ENCODE results near the gene TFG.
A peak's percentile ranks its signal among the peaks of the same experiment; 100 is the strongest.

The TFG gene

GRCh38 chr3:100708644-100708988, 678 bp upstream of the TFG start:
- ATAC-seq: no peak

GRCh38 chr3:100709842-100710260, 557 bp downstream of the TFG start:
- no peak for ATAC-seq

GRCh38 chr3:100710261-100710968, 1.1 kb downstream of the TFG start:
- ATAC-seq: peak; percentile 50 to 54

GRCh38 chr3:100715176-100715575, 5.9 kb downstream of the TFG start:
- no peak for ATAC-seq

- ATAC-seq: no peak
Measured at GRCh38 chr3:100717063-100717462, 7.8 kb downstream of the TFG start.

- ATAC-seq: no peak
Measured at GRCh38 chr3:100717637-100718487, 8.6 kb downstream of the TFG start.

GRCh38 chr3:100719136-100719535, 9.8 kb downstream of the TFG start:
- no peak for ATAC-seq

- ATAC-seq: no peak
Measured at GRCh38 chr3:100720426-100720825, 11.1 kb downstream of the TFG start.

- no peak for ATAC-seq
Measured at GRCh38 chr3:100725935-100726513, 16.7 kb downstream of the TFG start.

- no peak for ATAC-seq
Measured at GRCh38 chr3:100726706-100727105, 17.4 kb downstream of the TFG start.

GRCh38 chr3:100730524-100730923, 21.2 kb downstream of the TFG start:
- ATAC-seq: no peak

- no peak for ATAC-seq
Measured at GRCh38 chr3:100732435-100732834, 23.1 kb downstream of the TFG start.

GRCh38 chr3:100737334-100737733, 28.0 kb downstream of the TFG start:
- no peak for ATAC-seq

- peak; percentile 78 to 91 for ATAC-seq
Measured at GRCh38 chr3:100740207-100740606, 30.9 kb downstream of the TFG start.

- no peak for ATAC-seq
Measured at GRCh38 chr3:100743535-100743934, 34.2 kb downstream of the TFG start.

GRCh38 chr3:100744671-100745070, 35.4 kb downstream of the TFG start:
- ATAC-seq: no peak

GRCh38 chr3:100745617-100746016, 36.3 kb downstream of the TFG start:
- no peak for ATAC-seq

GRCh38 chr3:100746092-100746491, 36.8 kb downstream of the TFG start:
- no peak for ATAC-seq

GRCh38 chr3:100748220-100748619, 38.9 kb downstream of the TFG start:
- ATAC-seq: no peak

GRCh38 chr3:100748967-100749366, 39.7 kb downstream of the TFG start:
- no peak for ATAC-seq

GRCh38 chr3:100753846-100754245, 44.6 kb downstream of the TFG start:
- no peak for ATAC-seq

GRCh38 chr3:100754563-100755334, 45.5 kb downstream of the TFG start:
- ATAC-seq: no peak

GRCh38 chr3:100756441-100756840, 47.1 kb downstream of the TFG start:
- ATAC-seq: no peak
